GM21723 (cell line): ENCODE data around the gene C2CD3.
A peak's percentile ranks its signal among the peaks of the same experiment; 100 is the strongest.

Experiments
- ATAC-seq: cut with Tn5 transposase; IDR thresholded peaks from one replicate; pipeline ENCODE4 v1.9.1; 2021; ENCODE audit warnings: mild to moderate bottlenecking, moderate library complexity; ENCODE audit not compliant: unreplicated experiment

Gene C2CD3

GRCh38 chr11:74170694-74171629 is at the start of gene C2CD3, which contains the start of gene PPME1:
Gene C2CD3, minus strand, starts transcription at chr11:74171002. Its CDS starts 210 bp downstream, at chr11:74170792.
Gene PPME1, plus strand, starts transcription at chr11:74171289. Its CDS starts 133 bp downstream, at chr11:74171422.
- ATAC-seq: peak; percentile 96

DNA sequence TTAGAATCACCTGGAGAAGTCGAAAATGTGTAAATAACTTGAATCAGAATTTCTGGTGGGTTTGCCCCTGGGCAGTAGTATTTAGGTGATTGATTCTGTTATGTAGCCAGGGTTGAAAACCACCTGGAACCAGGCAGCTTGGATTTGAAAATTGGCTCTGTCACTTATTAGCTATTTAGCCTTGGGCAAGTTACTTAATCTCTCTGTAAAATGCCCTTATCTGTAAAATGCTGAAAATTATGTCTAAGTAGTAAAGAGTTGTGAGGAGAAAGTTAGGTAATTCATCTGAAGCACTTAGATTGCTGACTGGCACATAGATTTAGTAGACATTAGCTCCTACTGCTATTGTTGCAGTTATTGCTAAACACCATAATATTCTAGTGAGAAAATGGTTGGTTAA is 49.6 kb upstream of the C2CD3 start:
- ATAC-seq: no peak

- no peak for ATAC-seq
Measured at GRCh38 chr11:74212533-74212932, 41.7 kb upstream of the C2CD3 start.

- ATAC-seq: no peak
Measured at GRCh38 chr11:74208507-74208906, 37.7 kb upstream of the C2CD3 start.

- ATAC-seq: no peak
Measured at GRCh38 chr11:74206746-74207145, 35.9 kb upstream of the C2CD3 start.

DNA sequence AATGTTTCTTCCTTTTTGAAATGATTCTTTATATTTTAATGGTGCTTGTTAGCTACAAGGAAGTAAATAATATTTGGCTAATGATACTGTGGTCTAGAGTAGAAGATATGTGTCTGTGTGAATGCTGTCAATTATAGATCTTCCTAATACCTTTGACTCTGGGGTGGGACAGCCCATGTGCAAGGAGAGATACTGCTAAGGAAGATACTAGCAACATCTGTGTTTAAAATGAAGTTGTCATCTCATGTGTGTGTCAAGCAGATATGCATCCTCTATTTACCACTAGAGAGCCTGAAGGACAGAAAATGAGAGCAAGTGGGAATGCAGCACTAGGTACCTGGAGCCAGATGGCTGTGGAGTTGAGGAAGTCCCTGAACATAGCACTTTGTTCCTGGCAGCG is 34.4 kb upstream of the C2CD3 start:
- no peak for ATAC-seq

DNA sequence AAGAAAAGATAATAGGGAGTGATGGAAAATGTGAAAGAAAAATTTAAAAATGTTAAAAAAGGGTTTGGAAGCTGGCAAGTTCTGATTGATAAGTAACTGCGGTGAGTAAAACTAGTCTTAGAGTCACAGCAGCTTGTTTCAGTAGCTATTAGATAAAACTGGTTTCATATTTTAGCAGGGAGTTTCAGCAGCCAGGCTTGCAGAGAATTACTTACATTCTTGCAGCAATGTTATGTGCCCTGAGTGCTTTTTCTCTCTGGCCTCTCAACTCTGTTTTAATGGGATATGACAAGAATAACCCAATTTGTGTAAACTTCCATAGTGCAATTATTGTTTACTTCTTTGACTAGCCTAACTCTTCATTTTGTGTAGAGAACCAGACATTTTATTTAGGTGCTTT is 33.9 kb upstream of the C2CD3 start:
- ATAC-seq: no peak

GRCh38 chr11:74203966-74204365 is 33.2 kb upstream of the C2CD3 start:
- ATAC-seq: no peak

DNA sequence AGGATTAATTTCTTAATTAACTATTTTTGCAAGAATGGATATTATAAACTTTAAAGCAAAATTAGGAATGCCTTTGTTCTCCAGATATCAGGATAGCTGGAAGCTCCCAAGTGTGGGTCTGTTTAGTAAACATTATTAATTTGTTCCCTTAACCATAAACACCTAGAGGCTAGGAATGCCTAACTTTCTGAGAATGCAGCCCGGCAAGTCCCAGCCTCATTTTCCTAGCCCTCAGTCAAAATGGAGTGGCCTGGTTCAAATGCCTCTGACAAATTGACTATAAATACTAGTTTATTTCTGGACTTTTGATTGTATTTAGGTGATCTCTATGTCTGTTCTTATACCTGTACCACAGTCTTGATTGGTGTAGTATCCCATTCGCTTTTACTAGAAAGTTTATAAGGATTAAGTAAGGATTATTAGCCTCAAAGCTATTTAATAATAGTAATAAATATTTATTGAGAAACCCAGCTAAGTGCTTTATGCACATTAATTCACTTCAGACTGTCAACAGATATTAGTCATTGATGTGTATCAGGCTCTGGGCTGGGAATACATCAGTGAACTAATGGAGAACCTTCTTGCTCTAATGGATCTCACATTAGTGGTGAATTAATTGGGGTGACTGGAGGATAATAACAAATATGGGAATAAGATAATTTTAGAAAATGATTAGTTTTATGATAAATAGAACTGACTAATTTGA is 26.1 kb upstream of the C2CD3 start:
- no peak for ATAC-seq

GRCh38 chr11:74195828-74196227 is 25.0 kb upstream of the C2CD3 start:
- no peak for ATAC-seq

GRCh38 chr11:74185695-74186094 is 14.9 kb upstream of the C2CD3 start:
- ATAC-seq: no peak

- ATAC-seq: no peak
Measured at GRCh38 chr11:74185285-74185684, 14.5 kb upstream of the C2CD3 start.

- ATAC-seq: no peak
Measured at GRCh38 chr11:74182635-74183034, 11.8 kb upstream of the C2CD3 start.

DNA sequence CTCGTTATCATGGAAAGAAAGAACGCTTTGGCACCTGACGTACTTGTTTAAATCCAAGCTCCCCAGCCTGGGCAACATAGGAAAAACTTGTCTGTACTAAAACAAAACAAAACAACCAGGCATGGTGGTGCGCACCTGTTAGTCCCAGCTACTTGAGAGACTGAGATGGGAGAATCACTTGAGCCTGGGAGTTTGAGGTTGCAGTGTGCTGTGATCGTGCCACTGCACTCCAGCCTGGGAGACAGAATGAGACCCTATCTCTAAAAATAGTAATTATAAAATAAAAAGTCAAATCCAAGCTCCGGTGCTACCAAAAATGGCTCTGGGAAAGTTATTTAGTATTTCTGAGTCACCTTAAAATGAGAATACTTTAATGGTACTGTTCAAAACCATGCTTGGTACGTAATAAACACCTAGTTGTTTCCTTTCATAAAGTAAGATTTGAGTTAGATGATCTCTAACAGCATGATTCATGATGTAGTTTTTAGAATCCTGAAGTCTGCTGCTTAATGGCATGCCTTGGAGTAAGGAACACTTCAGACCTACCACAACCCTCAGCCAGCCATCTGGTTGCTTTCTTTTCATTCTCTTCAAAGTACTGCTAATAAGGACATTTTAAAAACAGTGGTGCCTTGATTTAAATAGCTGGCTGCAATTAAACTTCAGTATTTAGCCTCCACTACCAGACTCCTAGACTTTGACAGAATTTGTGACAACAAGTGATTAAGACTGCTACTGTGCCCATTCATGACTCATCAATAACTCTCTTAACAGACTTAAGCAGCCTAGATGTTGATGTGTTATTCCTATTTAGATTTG is 8.6 kb upstream of the C2CD3 start:
- no peak for ATAC-seq

DNA sequence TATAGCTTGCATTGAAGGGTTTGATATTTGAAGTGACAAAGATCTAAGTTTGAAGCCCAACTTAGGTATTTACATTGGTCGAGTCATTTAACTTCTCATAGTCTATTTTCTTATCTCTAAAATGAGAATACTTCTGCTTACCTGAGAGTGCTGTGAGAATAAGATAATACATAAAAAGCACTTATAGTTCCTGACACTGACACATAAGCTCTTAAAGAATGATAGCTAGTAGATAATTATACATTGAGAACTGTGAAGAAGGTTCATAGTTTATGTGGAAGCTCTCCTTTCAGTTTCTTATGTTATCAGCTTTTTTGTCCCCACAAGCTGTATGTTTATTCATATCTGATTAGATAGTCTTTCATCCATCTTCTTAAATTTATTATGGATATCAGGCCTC is 5.1 kb upstream of the C2CD3 start:
- ATAC-seq: no peak

DNA sequence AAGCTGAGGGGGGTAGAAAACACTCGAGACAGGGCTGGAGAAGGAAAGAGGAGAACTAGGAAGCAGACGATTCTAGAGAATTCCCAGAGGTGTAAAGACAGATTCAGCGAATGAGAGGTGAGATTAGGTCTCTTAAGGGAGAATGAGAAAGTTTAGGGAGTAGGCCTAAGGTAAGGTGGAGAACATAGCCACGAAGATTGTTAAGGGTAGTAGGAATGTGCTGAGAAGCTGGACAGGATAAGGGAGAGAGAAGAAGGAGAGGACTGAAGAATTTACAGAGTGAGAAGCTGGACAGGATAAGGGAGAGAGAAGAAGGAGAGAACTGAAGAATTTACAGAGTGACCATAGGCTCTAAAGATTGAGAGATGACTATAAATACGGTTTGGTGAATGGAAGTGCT is 1.2 kb upstream of the C2CD3 start:
- ATAC-seq: no peak

DNA sequence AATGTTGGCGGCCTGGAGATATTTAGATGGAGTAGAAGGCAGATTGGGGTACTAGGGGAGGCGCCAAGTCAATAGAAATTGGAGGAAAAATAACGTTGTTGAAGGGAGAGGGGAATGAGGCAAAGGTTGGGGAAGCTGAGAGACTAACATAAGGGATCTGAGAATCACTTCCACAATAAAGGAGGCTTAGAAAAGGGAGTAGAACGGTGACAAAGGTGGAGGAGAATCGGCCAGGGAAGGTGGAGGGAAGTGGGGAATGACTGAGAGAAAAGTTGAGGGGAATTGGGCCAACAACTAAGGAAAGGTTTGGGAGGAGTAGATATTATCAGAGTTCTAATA is 797 bp upstream of the C2CD3 start:
- no peak for ATAC-seq

DNA sequence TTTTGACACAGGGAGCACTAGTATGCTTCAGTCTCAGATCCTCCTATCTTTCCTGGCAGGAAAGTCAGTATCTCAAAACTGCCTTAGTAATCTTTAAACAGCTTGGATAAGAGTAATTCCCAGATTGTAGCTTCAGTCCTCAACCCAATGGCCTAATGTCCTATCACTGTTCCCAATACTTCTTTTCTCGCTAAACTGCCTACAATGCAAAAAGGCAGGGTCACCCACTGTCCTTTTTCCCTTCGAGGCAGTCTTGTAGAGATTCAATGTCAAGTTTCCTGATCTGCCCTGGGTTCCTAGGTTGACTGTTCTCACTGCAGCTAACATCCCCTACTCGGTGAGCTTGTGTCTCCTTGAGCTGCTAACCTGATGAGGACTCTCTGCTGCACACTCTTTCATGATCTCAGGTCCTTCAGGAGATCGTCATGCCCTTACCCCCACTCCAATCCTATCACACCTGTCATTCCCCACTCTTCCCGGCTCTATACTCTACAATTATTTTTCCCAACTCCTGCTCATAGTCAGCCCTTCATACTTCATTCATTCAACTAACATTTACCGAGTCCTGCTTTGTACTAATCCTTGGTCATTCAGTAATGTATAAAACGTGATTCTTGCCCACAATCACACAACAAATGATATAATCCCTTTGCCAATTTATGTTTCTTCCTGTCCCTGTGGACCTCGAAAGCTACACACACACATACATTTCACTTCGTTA is 904 bp downstream of the C2CD3 start:
- ATAC-seq: no peak

- no peak for ATAC-seq
Measured at GRCh38 chr11:74168838-74169237, 2.0 kb downstream of the C2CD3 start.

GRCh38 chr11:74162681-74163467 is 7.9 kb downstream of the C2CD3 start:
- ATAC-seq: peak; percentile 63
